H9 (cell line): ENCODE measurements around the gene CCDC7. TPM values are rescaled to one million over a fixed set of nuclear protein-coding genes. Genes with fewer than 3 reads are reported as not detected.

Source experiments
- DNase-seq: peaks from one replicate; pipeline ENCODE4 v3.0.0-alpha.2; 2017
- H2AFZ ChIP-seq: one replicate; pipeline ENCODE4 v1.6.1; 2013; ENCODE audit warnings: mild to moderate bottlenecking, low read length, control low read depth, moderate library complexity
- H2AK5ac ChIP-seq: 2 replicates; pipeline ENCODE4 v1.6.1; 2013; ENCODE audit warnings: low read length, control low read depth, mixed read lengths; ENCODE audit not compliant: insufficient read length
- H2BK120ac ChIP-seq: one replicate; pipeline ENCODE4 v1.6.1; 2013; ENCODE audit warnings: low read depth, mild to moderate bottlenecking, low read length, control low read depth, inconsistent platforms; ENCODE audit not compliant: poor library complexity, severe bottlenecking
- H2BK12ac ChIP-seq: 2 replicates; pipeline ENCODE4 v1.6.1; 2013; ENCODE audit warnings: low read length, control low read depth, mixed read lengths, low read depth; ENCODE audit not compliant: insufficient read length
- H2BK15ac ChIP-seq: 2 replicates; pipeline ENCODE4 v1.6.1; 2013; ENCODE audit warnings: low read depth, low read length, control low read depth
- H2BK20ac ChIP-seq: one replicate; pipeline ENCODE4 v1.6.1; 2013; ENCODE audit warnings: low read depth, mild to moderate bottlenecking, low read length, control low read depth, inconsistent platforms; ENCODE audit not compliant: poor library complexity, severe bottlenecking
- H2BK5ac ChIP-seq: 2 replicates; pipeline ENCODE4 v1.6.1; 2013; ENCODE audit warnings: low read length, control low read depth, mixed read lengths; ENCODE audit not compliant: insufficient read length
- H3K14ac ChIP-seq: 2 replicates; pipeline ENCODE4 v1.6.1; 2013; ENCODE audit warnings: low read length, control low read depth; ENCODE audit not compliant: insufficient read depth
- H3K18ac ChIP-seq: 2 replicates; pipeline ENCODE4 v1.6.1; 2013; ENCODE audit warnings: low read depth, mild to moderate bottlenecking, mixed read lengths, low read length, control low read depth; ENCODE audit not compliant: insufficient read length
- H3K23ac ChIP-seq: 2 replicates; pipeline ENCODE4 v1.6.1; 2013; ENCODE audit warnings: low read length, control low read depth, mixed read lengths, low read depth; ENCODE audit not compliant: insufficient read length
- H3K23me2 ChIP-seq: 2 replicates; pipeline ENCODE4 v1.6.1; 2013; ENCODE audit warnings: low read depth, mild to moderate bottlenecking, mixed read lengths, low read length, control low read depth; ENCODE audit not compliant: insufficient read length, poor library complexity, severe bottlenecking
- H3K27ac ChIP-seq: 2 replicates; pipeline ENCODE4 v1.5.1; 2013; ENCODE audit warnings: low read length, control low read depth, mixed read lengths, low read depth; ENCODE audit not compliant: insufficient read length
- H3K27me3 ChIP-seq: 2 replicates; pipeline ENCODE4 v1.6.1; 2013; ENCODE audit warnings: low read length, control low read depth, inconsistent platforms; ENCODE audit not compliant: insufficient read depth
- H3K4ac ChIP-seq: 2 replicates; pipeline ENCODE4 v1.6.1; 2013; ENCODE audit warnings: low read depth, mild to moderate bottlenecking, control low read depth, inconsistent platforms, low read length, moderate library complexity
- H3K4me1 ChIP-seq: 2 replicates; pipeline ENCODE4 v1.6.1; 2013; ENCODE audit warnings: low read length, control low read depth, inconsistent platforms; ENCODE audit not compliant: insufficient read depth
- H3K4me2 ChIP-seq: 2 replicates; pipeline ENCODE4 v1.6.1; 2013; ENCODE audit warnings: low read length, control low read depth, mixed read lengths; ENCODE audit not compliant: insufficient read length, insufficient read depth
- H3K56ac ChIP-seq: 2 replicates; pipeline ENCODE4 v1.6.1; 2013; ENCODE audit warnings: low read depth, mild to moderate bottlenecking, mixed read lengths, low read length, control low read depth; ENCODE audit not compliant: insufficient read length
- H3K79me1 ChIP-seq: 2 replicates; pipeline ENCODE4 v1.6.1; 2013; ENCODE audit warnings: low read depth, mild to moderate bottlenecking, moderate library complexity, low read length, control low read depth, inconsistent platforms; ENCODE audit not compliant: insufficient read depth, poor library complexity, severe bottlenecking
- H3K79me2 ChIP-seq: 2 replicates; pipeline ENCODE4 v1.6.1; 2013; ENCODE audit warnings: low read length, control low read depth, inconsistent platforms; ENCODE audit not compliant: insufficient read depth
- H3K9ac ChIP-seq: 2 replicates; pipeline ENCODE4 v1.6.1; 2013; ENCODE audit warnings: low read length, control low read depth, mixed read lengths; ENCODE audit not compliant: insufficient read length; ENCODE audit errors: extremely low read depth
- H3K9me3 ChIP-seq: one replicate; pipeline ENCODE4 v1.6.1; 2013; ENCODE audit warnings: low read depth, low read length, inconsistent platforms; ENCODE audit not compliant: control insufficient read depth
- H3T11ph ChIP-seq: one replicate; pipeline ENCODE4 v1.6.1; 2013; ENCODE audit warnings: mild to moderate bottlenecking, low read length, control low read depth, inconsistent platforms
- H4K20me1 ChIP-seq: one replicate; pipeline ENCODE4 v1.6.1; 2013; ENCODE audit not compliant: control insufficient read depth, insufficient read length, insufficient read depth
- H4K5ac ChIP-seq: 2 replicates; pipeline ENCODE4 v1.6.1; 2013; ENCODE audit warnings: low read depth, mild to moderate bottlenecking, mixed read lengths, low read length, control low read depth; ENCODE audit not compliant: insufficient read length
- H4K8ac ChIP-seq: replicated peaks from 2 replicates; pipeline ENCODE4 v1.6.1; 2013; ENCODE audit warnings: low read length, control low read depth, mixed read lengths, low read depth; ENCODE audit not compliant: insufficient read length
- H4K91ac ChIP-seq: 2 replicates; pipeline ENCODE4 v1.6.1; 2013; ENCODE audit warnings: low read depth, mild to moderate bottlenecking, moderate library complexity, mixed read lengths, low read length, control low read depth; ENCODE audit not compliant: insufficient read length
- H3K27ac Mint-ChIP-seq, 3 experiments: 2 replicates in 2 of 3; 3 replicates in 1 of 3; pipeline ENCODE4 v1.8.0; 2020 to 2021; ENCODE audit warnings: mixed read lengths in 3 of 3, mild to moderate bottlenecking in 1 of 3, moderate library complexity in 1 of 3
- H3K27me3 Mint-ChIP-seq: 2 replicates; pipeline ENCODE4 v1.8.0; 2021; ENCODE audit warnings: low read depth, mild to moderate bottlenecking, moderate library complexity, mixed read lengths
- H3K36me3 Mint-ChIP-seq, 3 experiments: 2 replicates in 2 of 3; 3 replicates in 1 of 3; pipeline ENCODE4 v1.8.0; 2020 to 2021; ENCODE audit warnings: low read depth in 3 of 3, mixed read lengths in 3 of 3; ENCODE audit not compliant: insufficient read depth in 1 of 3
- H3K4me1 Mint-ChIP-seq, 2 experiments: 2 replicates each; pipeline ENCODE4 v1.8.0; 2020; ENCODE audit warnings: mixed read lengths in 2 of 2
- H3K4me3 Mint-ChIP-seq, 2 experiments: 2 replicates in 1 of 2; 3 replicates in 1 of 2; pipeline ENCODE4 v1.8.0; 2020 to 2021; ENCODE audit warnings: mild to moderate bottlenecking in 2 of 2, mixed read lengths in 2 of 2, moderate library complexity in 1 of 2
- H3K9me3 Mint-ChIP-seq, 2 experiments: 2 replicates in 1 of 2; 3 replicates in 1 of 2; pipeline ENCODE4 v1.8.0; 2020; ENCODE audit warnings: mild to moderate bottlenecking in 2 of 2, mixed read lengths in 2 of 2, moderate library complexity in 1 of 2
- WGBS: extraction: QIAGEN DNeasy Blood & Tissue Kit; methylation state at CpG from one replicate; pipeline ENCODE4 v1.1.7; 2013; ENCODE audit warnings: missing lambda C conversion rate, low lambda C conversion rate, mixed read lengths; ENCODE audit not compliant: insufficient read length; ENCODE audit errors: extremely low coverage; 5-methylcytosine and 5-hydroxymethylcytosine counted together
- total RNA-seq: library from RNA; stranded (reverse); gene quantifications from 2 replicates; pipeline ENCODE4 v1.2.1, GENCODE V29; 2021
- TF ChIP-seq, protein P1 (sequence below): fragments of 200-600 bp; sonication (generic); conservative IDR thresholded peaks from 3 replicates; pipeline ENCODE4 v1.8.0; 2021; ENCODE audit warnings: antibody characterized with exemption, mild to moderate bottlenecking

The CCDC7 gene
- total RNA-seq, 1 experiment from 2014 or later = 1.6 TPM

DNA sequence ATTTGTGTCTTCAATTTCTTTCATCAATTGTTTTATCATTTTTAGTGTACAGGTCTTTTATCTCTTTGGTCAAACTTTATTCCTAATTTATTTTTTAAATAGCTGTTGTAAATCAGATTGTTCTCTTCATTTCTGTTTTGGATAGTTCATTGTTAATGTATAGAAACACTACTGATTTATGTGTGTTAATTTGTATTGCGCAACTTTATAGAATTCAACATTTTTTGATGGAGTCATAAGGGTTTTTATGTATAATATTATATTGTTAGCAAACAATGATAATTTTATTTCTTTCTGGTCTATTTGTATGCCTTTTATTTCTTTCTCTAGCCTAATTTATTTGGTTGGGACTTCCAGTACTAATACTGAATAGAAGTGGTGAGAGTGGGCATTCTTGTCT is 181.2 kb downstream of the CCDC7 start:
- peaks cover 8 to 14% of the 10 kb centered on the region in 2 experiments; a peak in 4 of 5 replicates for H3K9me3 Mint-ChIP-seq
- H3K79me1 ChIP-seq = no peaks in the 10 kb centered on the region

More for the DNA sequence above, 181.2 kb downstream of the CCDC7 start:
- H3K4me1 Mint-ChIP-seq = peaks cover 2 to 8% of the 10 kb centered on the region in 2 experiments; a peak in 3 of 4 replicates
- H4K91ac ChIP-seq = no peak overlapping the region
- H2BK120ac ChIP-seq = no peak overlapping the region
- H3K56ac ChIP-seq = no peak overlapping the region
- H2AFZ ChIP-seq = no peak overlapping the region
- TF ChIP-seq, protein P1, sequence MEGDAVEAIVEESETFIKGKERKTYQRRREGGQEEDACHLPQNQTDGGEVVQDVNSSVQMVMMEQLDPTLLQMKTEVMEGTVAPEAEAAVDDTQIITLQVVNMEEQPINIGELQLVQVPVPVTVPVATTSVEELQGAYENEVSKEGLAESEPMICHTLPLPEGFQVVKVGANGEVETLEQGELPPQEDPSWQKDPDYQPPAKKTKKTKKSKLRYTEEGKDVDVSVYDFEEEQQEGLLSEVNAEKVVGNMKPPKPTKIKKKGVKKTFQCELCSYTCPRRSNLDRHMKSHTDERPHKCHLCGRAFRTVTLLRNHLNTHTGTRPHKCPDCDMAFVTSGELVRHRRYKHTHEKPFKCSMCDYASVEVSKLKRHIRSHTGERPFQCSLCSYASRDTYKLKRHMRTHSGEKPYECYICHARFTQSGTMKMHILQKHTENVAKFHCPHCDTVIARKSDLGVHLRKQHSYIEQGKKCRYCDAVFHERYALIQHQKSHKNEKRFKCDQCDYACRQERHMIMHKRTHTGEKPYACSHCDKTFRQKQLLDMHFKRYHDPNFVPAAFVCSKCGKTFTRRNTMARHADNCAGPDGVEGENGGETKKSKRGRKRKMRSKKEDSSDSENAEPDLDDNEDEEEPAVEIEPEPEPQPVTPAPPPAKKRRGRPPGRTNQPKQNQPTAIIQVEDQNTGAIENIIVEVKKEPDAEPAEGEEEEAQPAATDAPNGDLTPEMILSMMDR = no peak
- H3T11ph ChIP-seq = no peak overlapping the region
- no peak overlapping the region for H2BK20ac ChIP-seq
- no peak overlapping the region for H2BK12ac ChIP-seq
- H3K36me3 Mint-ChIP-seq = peaks cover 0 to 12% (median 4%) of the 10 kb centered on the region in 3 experiments; a peak in 3 of 7 replicates
- H2BK5ac ChIP-seq = no peak overlapping the region
- no peaks in the 10 kb centered on the region for H3K9me3 ChIP-seq
- no peak overlapping the region for H4K5ac ChIP-seq
- H4K20me1 ChIP-seq = no peaks in the 10 kb centered on the region
- no peak overlapping the region for H2BK15ac ChIP-seq
- H3K27ac Mint-ChIP-seq = no peak overlapping the region
- H3K23ac ChIP-seq = no peak overlapping the region
- H3K4me1 ChIP-seq = no peaks in the 10 kb centered on the region
- no peaks in the 10 kb centered on the region for H3K79me2 ChIP-seq
- no peak overlapping the region for H3K27ac ChIP-seq
- H3K9ac ChIP-seq = no peak overlapping the region
- H3K27me3 ChIP-seq = no peaks in the 10 kb centered on the region
- no peaks in the 10 kb centered on the region for H3K27me3 Mint-ChIP-seq
- no peak overlapping the region for H3K4me2 ChIP-seq
- H3K4ac ChIP-seq = no peak overlapping the region
- H3K18ac ChIP-seq = no peak overlapping the region
- H3K4me3 Mint-ChIP-seq = no peak overlapping the region
- H3K14ac ChIP-seq = no peak overlapping the region
- H4K8ac ChIP-seq = no peak overlapping the region
- H3K23me2 ChIP-seq = no peaks in the 10 kb centered on the region
- no peak overlapping the region for H2AK5ac ChIP-seq
- DNase-seq = no peak
- WGBS = no CpG with 5 or more reads among the region's 1 CpG
